ENCODE data around the gene MVB12B. TPM values are rescaled to one million over a fixed set of nuclear protein-coding genes. Genes with fewer than 3 reads are reported as not detected.

The MVB12B gene
- total and polyA plus RNA-seq, 2 of the 13 experiments (the other 11 are each of a cell fraction or from before 2014, with no cell fraction given) = 12.1 to 30.1 TPM

GRCh38 chr9:126376311-126377175 lies 49.9 kb downstream of the MVB12B start:
- Histone ChIP-seq H3K4me1 (ENCODE audit: insufficient read depth, low read length) (peaks cover 85% of the 10 kb centered on the region), H3K4me2 (ENCODE audit: low read depth, low read length) (peak overlapping the region; percentile 84), H3K27ac (ENCODE audit: extremely low read length, insufficient read depth, low read length) (peak overlapping the region; percentile 86), H3K4me3 (replicated peaks in 1 of 3; ENCODE audit: insufficient read depth in 1 of 3, low read depth in 2 of 3, low read length in 3 of 3) (peak overlapping the region; percentile 39 to 65 (median 46)), H3K27me3 (ENCODE audit: control insufficient read depth in 1 of 2, insufficient read depth in 2 of 2, low read length in 2 of 2) (no peaks in the 10 kb centered on the region), H3K9ac (ENCODE audit: insufficient read depth, low read depth, low read length) (peak overlapping the region; percentile 64), H4K20me1 (ENCODE audit: insufficient read depth, low read length) (no peaks in the 10 kb centered on the region; the same call in 1 of the 2 replicates), H3K36me3 (replicated peaks in 1 of 2; ENCODE audit: control insufficient read depth in 1 of 2, insufficient read depth in 2 of 2, low read length in 2 of 2) (peaks cover 2 to 8% of the 10 kb centered on the region in 2 experiments; a peak in 3 of 5 replicates), H3K79me2 (ENCODE audit: insufficient read depth, low read length) (peaks cover 29% of the 10 kb centered on the region), H2AFZ (ENCODE audit: low read length) (no peak overlapping the region), H3K9me3 (ENCODE audit: low read length) (no peaks in the 10 kb centered on the region)
- WGBS (ENCODE audit: low lambda C conversion rate) = 7% methylated on average over 14 of the region's 18 CpGs
- DNase-seq (ENCODE audit: low spot score) = peak; percentile 90
- in situ Hi-C loops (cut with HindIII; ENCODE audit: extremely low pct_ligation_motif_present, low pct_unique_long_range_greater_than_20kb) (no loop called here), intact Hi-C loops (cut with micrococcal nuclease; ENCODE audit: unreplicated experiment) (loop anchor here (1.0 kb wide), 1 partner anchor 41 kb away; no protein-coding TSS in a partner anchor)
- BruUV-seq (replicated peaks) = no TSS peak
- ChIA-PET CTCF (ENCODE audit: low intra/inter-chr PET ratio, low total read pairs) (no interaction called here), POLR2A (interaction anchor here (0.8 to 7.7 kb wide), 9 partner anchors 12 to 74 kb away, joined by 3 to 101 read pairs (median 5); partner anchors contain the start of gene MVB12B)
- ATAC-seq = peak; percentile 90
- FAIRE-seq = peak; percentile 77
- TF ChIP-seq AKNA (CRISPR knock-in tag; IDR thresholded peaks at IDR 0.05; ENCODE audit: borderline replicate concordance) (no peak), ZNF572 (CRISPR knock-in tag; IDR thresholded peaks at IDR 0.05) (no peak), ZNF839 (CRISPR knock-in tag; IDR thresholded peaks at IDR 0.05; ENCODE audit: borderline replicate concordance) (no peak), KAT2B (IDR thresholded peaks at IDR 0.05; ENCODE audit: borderline replicate concordance, low read depth, low read length) (no peak), SMARCE1 (IDR thresholded peaks at IDR 0.05; ENCODE audit: borderline replicate concordance) (no peak), FOXC1 (CRISPR knock-in tag; IDR thresholded peaks at IDR 0.05; ENCODE audit: borderline replicate concordance) (no peak), ATF7 (IDR thresholded peaks at IDR 0.05) (no peak), ATF7 (CRISPR knock-in tag; IDR thresholded peaks at IDR 0.05) (no peak), ARID2 (CRISPR knock-in tag; IDR thresholded peaks at IDR 0.05; ENCODE audit: borderline replicate concordance) (no peak), KLF13 (CRISPR knock-in tag; IDR thresholded peaks at IDR 0.05) (no peak), DBP (CRISPR knock-in tag; IDR thresholded peaks at IDR 0.05; ENCODE audit: not compliant biosample characterization) (no peak), ELF4 (CRISPR knock-in tag; IDR thresholded peaks at IDR 0.05; ENCODE audit: borderline replicate concordance) (no peak), PATZ1 (CRISPR knock-in tag; IDR thresholded peaks at IDR 0.05) (peak; percentile 92), MLLT10 (CRISPR knock-in tag; IDR thresholded peaks at IDR 0.05) (no peak), MTA3 (CRISPR knock-in tag; IDR thresholded peaks at IDR 0.05) (no peak)
